Adrenal gland (tissue), 12 donors: ENCODE results near the gene LMAN1L. TPM values are rescaled to one million over a fixed set of nuclear protein-coding genes. Genes with fewer than 3 reads are reported as not detected.

ENCODE experiments used
- DNase-seq, 7 donors: peaks; one replicate each; pipeline ENCODE4 v3.0.0-alpha.2; 2019 to 2020
- H3K27ac ChIP-seq, 5 donors: fragments of 200-600 bp; sonication (generic) in 4 of 5; 1 replicate in 3 of 5; 2 replicates in 2 of 5; pipeline versions ENCODE4 v1.5.1 to v1.8.0; 2016 to 2020; ENCODE audit warnings: mild to moderate bottlenecking in 1 of 5
- H3K27me3 ChIP-seq: fragments of 200-600 bp; 2 replicates; pipeline ENCODE4 v1.8.0; 2021
- H3K36me3 ChIP-seq, 2 donors: fragments of 200-600 bp; replicated peaks in 1 of 2; 1 replicate in 1 of 2; 2 replicates in 1 of 2; pipeline versions ENCODE4 v1.5.1 to v1.8.0; 2018 to 2022
- H3K4me1 ChIP-seq, 2 donors: fragments of 200-600 bp; replicated peaks in 1 of 2; 1 replicate in 1 of 2; 2 replicates in 1 of 2; pipeline versions ENCODE4 v1.5.1 to v1.8.0; 2018 to 2021
- H3K4me3 ChIP-seq, 4 donors: fragments of 200-600 bp; sonication (generic) in 3 of 4; one replicate each; pipeline ENCODE4 v1.5.1; 2016 to 2018
- H3K9me3 ChIP-seq, 3 donors: fragments of 200-600 bp; sonication (generic) in 1 of 3; replicated peaks in 1 of 3; 1 replicate in 2 of 3; 2 replicates in 1 of 3; pipeline versions ENCODE4 v1.5.1 to v1.8.0; 2016 to 2021
- POLR2A ChIP-seq, 2 donors: fragments of 450-650 bp; IDR thresholded peaks; one replicate each; pipeline ENCODE4 v1.6.1; 2017; ENCODE audit warnings: antibody characterized with exemption in 2 of 2, mild to moderate bottlenecking in 2 of 2, moderate library complexity in 1 of 2
- WGBS, 4 donors: extraction: QIAGEN DNeasy Blood & Tissue Kit in 2 of 4; methylation state at CpG; one replicate each; pipeline versions ENCODE4 v1.1.5 to v1.1.7; 2013 to 2017; 5-methylcytosine and 5-hydroxymethylcytosine counted together
- intact Hi-C, 2 donors: fragments of 100-400 bp; cut with DNase I; formaldehyde crosslinking; loops; one replicate each; pipeline versions ENCODE4 v1.14.1 to v1.15.0; 2022 to 2023
- polyA plus RNA-seq, 3 donors: library from polyadenylated mRNA; stranded (reverse); fragments of 200-250 nt in 2 of 3; fragments of 350-450 nt in 1 of 3; fragmentation: Illumina TruSeq in 1 of 3; extraction: RNeasy Lipid Tissue Mini Kit (QIAGEN cat#74804) in 1 of 3; gene quantifications; one replicate each; pipeline ENCODE4 v1.2.3, GENCODE V29; 2013 to 2014
- total RNA-seq, 9 donors: library from RNA; depleted of rRNA in 4 of 9; stranded (reverse); fragments of >200 nt in 4 of 9; fragments of 120-200 nt in 1 of 9; fragmentation: NEBNext Ultra II Directional in 1 of 9; extraction: Animal tissue kit (Norgen Biotek cat#: 25700) in 1 of 9; gene quantifications; one replicate each; pipeline versions ENCODE4 v1.1.0 to v1.2.4, GENCODE V29; 2013 to 2023
- TF ChIP-seq, protein P1 (sequence below), 6 experiments: fragments of 450-650 bp in 4 of 6; fragments of 200-600 bp in 2 of 6; sonication (generic) in 1 of 6; IDR thresholded peaks; 1 replicate in 5 of 6; 2 replicates in 1 of 6; pipeline versions ENCODE4 v1.5.1 to v1.8.0; 2016 to 2021; ENCODE audit warnings: antibody characterized with exemption in 6 of 6, mild to moderate bottlenecking in 2 of 6, moderate library complexity in 1 of 6
- donor health status: healthy with polysubstance abuse.
- donor health status: Bipolar disorder and iron deficiency.
- donor health status: DM: yes; HTN: yes; CAD: no.
- donor health status: DM: no; HTN: no; CAD: no.
- donor health status: DM: no; HTN: no; CAD: no.
- donor health status: DM: yes; HTN: yes; CAD: no.

The LMAN1L gene
- total and polyA plus RNA-seq, 12 donors = 0.28 to 12.5 (median 5.1) TPM; not detected in 1

- no peaks in the 10 kb centered on the region for H3K27me3 ChIP-seq
- H3K9me3 ChIP-seq = no peaks in the 10 kb centered on the region
- H3K4me3 ChIP-seq = no peak overlapping the region
- WGBS, 4 donors = 89 to 91% (median 90%) methylated on average over 14 of the region's 14 CpGs
- intact Hi-C loops = no loop called here
- no peak for DNase-seq
- H3K4me1 ChIP-seq = peaks cover 8 to 26% of the 10 kb centered on the region in 2 donors
- peaks cover 0 to 13% of the 10 kb centered on the region in 2 donors for H3K36me3 ChIP-seq
- no peak overlapping the region for H3K27ac ChIP-seq
- TF ChIP-seq POLR2A (IDR thresholded peaks at IDR 0.05) = no peak
- TF ChIP-seq, protein P1, sequence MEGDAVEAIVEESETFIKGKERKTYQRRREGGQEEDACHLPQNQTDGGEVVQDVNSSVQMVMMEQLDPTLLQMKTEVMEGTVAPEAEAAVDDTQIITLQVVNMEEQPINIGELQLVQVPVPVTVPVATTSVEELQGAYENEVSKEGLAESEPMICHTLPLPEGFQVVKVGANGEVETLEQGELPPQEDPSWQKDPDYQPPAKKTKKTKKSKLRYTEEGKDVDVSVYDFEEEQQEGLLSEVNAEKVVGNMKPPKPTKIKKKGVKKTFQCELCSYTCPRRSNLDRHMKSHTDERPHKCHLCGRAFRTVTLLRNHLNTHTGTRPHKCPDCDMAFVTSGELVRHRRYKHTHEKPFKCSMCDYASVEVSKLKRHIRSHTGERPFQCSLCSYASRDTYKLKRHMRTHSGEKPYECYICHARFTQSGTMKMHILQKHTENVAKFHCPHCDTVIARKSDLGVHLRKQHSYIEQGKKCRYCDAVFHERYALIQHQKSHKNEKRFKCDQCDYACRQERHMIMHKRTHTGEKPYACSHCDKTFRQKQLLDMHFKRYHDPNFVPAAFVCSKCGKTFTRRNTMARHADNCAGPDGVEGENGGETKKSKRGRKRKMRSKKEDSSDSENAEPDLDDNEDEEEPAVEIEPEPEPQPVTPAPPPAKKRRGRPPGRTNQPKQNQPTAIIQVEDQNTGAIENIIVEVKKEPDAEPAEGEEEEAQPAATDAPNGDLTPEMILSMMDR (IDR thresholded peaks at IDR 0.05) = no peak
Measured at GRCh38 chr15:74795966-74796625, 16.5 kb upstream of the LMAN1L start.

DNA sequence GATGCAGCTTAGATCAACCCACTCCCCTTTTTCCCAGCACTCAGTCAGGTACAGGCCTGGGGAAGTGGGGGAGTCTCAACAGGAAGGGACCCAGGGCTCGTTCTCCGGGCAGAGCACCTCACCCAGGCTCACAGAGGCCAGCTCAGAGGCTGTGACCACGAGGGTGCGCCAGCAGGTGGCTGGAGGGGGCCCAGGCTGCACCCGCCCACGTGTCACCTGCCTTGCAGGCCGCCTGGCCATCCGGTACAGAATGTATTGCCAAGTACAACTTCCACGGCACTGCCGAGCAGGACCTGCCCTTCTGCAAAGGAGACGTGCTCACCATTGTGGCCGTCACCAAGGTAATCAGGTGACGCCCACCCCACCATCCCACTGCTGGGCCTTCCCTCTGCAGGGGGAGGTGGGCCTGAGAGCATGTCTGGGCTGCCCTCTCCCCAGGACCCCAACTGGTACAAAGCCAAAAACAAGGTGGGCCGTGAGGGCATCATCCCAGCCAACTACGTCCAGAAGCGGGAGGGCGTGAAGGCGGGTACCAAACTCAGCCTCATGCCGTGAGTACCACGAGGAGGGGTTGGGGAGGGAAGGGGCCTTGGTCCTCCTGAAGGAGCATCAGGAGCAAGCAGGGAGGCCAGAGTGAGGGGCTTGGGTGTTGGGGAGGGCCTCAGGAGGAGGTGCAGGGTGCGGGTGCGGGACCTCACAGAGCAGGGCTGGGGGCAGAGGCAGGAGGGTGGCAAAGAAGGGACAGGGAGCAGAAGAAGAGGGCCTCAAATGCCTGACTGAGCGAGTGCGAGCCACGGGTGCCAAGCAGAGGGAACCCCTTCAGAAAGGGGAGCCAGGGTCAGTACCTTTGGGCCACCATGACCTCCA is 14.0 kb upstream of the LMAN1L start:
- intact Hi-C loops = no loop called here
- H3K27ac ChIP-seq = no peak overlapping the region
- H3K9me3 ChIP-seq = no peaks in the 10 kb centered on the region
- peaks cover 0 to 37% of the 10 kb centered on the region in 2 donors for H3K36me3 ChIP-seq
- no peak overlapping the region for H3K4me3 ChIP-seq
- 84 to 88% (median 86%) methylated on average over 16 to 25 of the region's 25 CpGs for WGBS, 4 donors
- H3K4me1 ChIP-seq = peaks cover 0 to 2% of the 10 kb centered on the region in 2 donors
- no peak for DNase-seq
- TF ChIP-seq POLR2A (IDR thresholded peaks at IDR 0.05) = no peak
- TF ChIP-seq, protein P1 (IDR thresholded peaks at IDR 0.05) = no peak
- H3K27me3 ChIP-seq = no peaks in the 10 kb centered on the region

- DNase-seq = no peak
- 86 to 89% (median 87%) methylated on average over 9 to 16 of the region's 16 CpGs for WGBS, 4 donors
- intact Hi-C loops = no loop called here
- Histone ChIP-seq H3K36me3 (peaks cover 0 to 42% of the 10 kb centered on the region in 2 donors), H3K27me3 (no peaks in the 10 kb centered on the region), H3K4me3 (no peak overlapping the region), H3K9me3 (no peaks in the 10 kb centered on the region), H3K27ac (no peak overlapping the region), H3K4me1 (no peaks in the 10 kb centered on the region)
- TF ChIP-seq, protein P1 (IDR thresholded peaks at IDR 0.05) = no peak
- TF ChIP-seq POLR2A (IDR thresholded peaks at IDR 0.05) = no peak
Measured at GRCh38 chr15:74799255-74799855, 13.3 kb upstream of the LMAN1L start.
